Measurements from ENCODE around the gene CMTM2.

Gene CMTM2

GRCh38 chr16:66543541-66543940, 35.7 kb upstream of the CMTM2 start:
- no peak for DNase-seq

GRCh38 chr16:66544016-66544757, 35.1 kb upstream of the CMTM2 start:
- Histone ChIP-seq H3K4me3 (ENCODE audit: insufficient read depth, low read depth, low read length, poor library complexity, severe bottlenecking) (no peak overlapping the region), H3K4me1 (ENCODE audit: control insufficient read depth, insufficient read depth, low read length, poor library complexity, severe bottlenecking) (peaks cover 10% of the 10 kb centered on the region), H3K27me3 (replicated peaks; ENCODE audit: control insufficient read depth, insufficient read depth, low read length, poor library complexity, severe bottlenecking) (no peaks in the 10 kb centered on the region), H3K36me3 (ENCODE audit: control insufficient read depth, insufficient read depth, low read length) (no peaks in the 10 kb centered on the region), H3K27ac (ENCODE audit: insufficient read depth, low read length, poor library complexity, severe bottlenecking) (no peak overlapping the region), H3K9me3 (ENCODE audit: control insufficient read depth, low read length) (no peaks in the 10 kb centered on the region)
- no peak for DNase-seq

More at GRCh38 chr16:66543541-66543940, 35.7 kb upstream of the CMTM2 start:
- Histone ChIP-seq H3K27ac (ENCODE audit: insufficient read depth, low read length, poor library complexity, severe bottlenecking) (no peak overlapping the region), H3K27me3 (replicated peaks; ENCODE audit: control insufficient read depth, insufficient read depth, low read length, poor library complexity, severe bottlenecking) (no peaks in the 10 kb centered on the region), H3K9me3 (ENCODE audit: control insufficient read depth, low read length) (no peaks in the 10 kb centered on the region), H3K36me3 (ENCODE audit: control insufficient read depth, insufficient read depth, low read length) (no peaks in the 10 kb centered on the region), H3K4me1 (ENCODE audit: control insufficient read depth, insufficient read depth, low read length, poor library complexity, severe bottlenecking) (peaks cover 4% of the 10 kb centered on the region), H3K4me3 (ENCODE audit: insufficient read depth, low read depth, low read length, poor library complexity, severe bottlenecking) (no peak overlapping the region)

GRCh38 chr16:66547101-66547989, 31.9 kb upstream of the CMTM2 start:
- no peaks in the 10 kb centered on the region for H3K36me3 ChIP-seq (ENCODE audit: control insufficient read depth, insufficient read depth, low read length)
- peaks cover 30% of the 10 kb centered on the region for H3K4me1 ChIP-seq (ENCODE audit: control insufficient read depth, insufficient read depth, low read length, poor library complexity, severe bottlenecking)
- H3K27ac ChIP-seq (ENCODE audit: insufficient read depth, low read length, poor library complexity, severe bottlenecking), result no peak overlapping the region
- H3K4me3 ChIP-seq (ENCODE audit: insufficient read depth, low read depth, low read length, poor library complexity, severe bottlenecking), result no peak overlapping the region
- no peaks in the 10 kb centered on the region for H3K9me3 ChIP-seq (ENCODE audit: control insufficient read depth, low read length)
- H3K27me3 ChIP-seq (replicated peaks; ENCODE audit: control insufficient read depth, insufficient read depth, low read length, poor library complexity, severe bottlenecking), result no peaks in the 10 kb centered on the region
- no peak for DNase-seq

- Histone ChIP-seq H3K4me3 (ENCODE audit: insufficient read depth, low read depth, low read length, poor library complexity, severe bottlenecking) (no peak overlapping the region), H3K9me3 (ENCODE audit: control insufficient read depth, low read length) (no peaks in the 10 kb centered on the region), H3K36me3 (ENCODE audit: control insufficient read depth, insufficient read depth, low read length) (no peaks in the 10 kb centered on the region), H3K4me1 (ENCODE audit: control insufficient read depth, insufficient read depth, low read length, poor library complexity, severe bottlenecking) (peaks cover 30% of the 10 kb centered on the region), H3K27me3 (replicated peaks; ENCODE audit: control insufficient read depth, insufficient read depth, low read length, poor library complexity, severe bottlenecking) (no peaks in the 10 kb centered on the region), H3K27ac (ENCODE audit: insufficient read depth, low read length, poor library complexity, severe bottlenecking) (peak overlapping the region; percentile 14)
- DNase-seq, result no peak
Observed at GRCh38 chr16:66548068-66548467, 31.2 kb upstream of the CMTM2 start.

- peak overlapping the region; percentile 85 for H3K27ac ChIP-seq (ENCODE audit: insufficient read depth, low read length, poor library complexity, severe bottlenecking)
- no peaks in the 10 kb centered on the region for H3K9me3 ChIP-seq (ENCODE audit: control insufficient read depth, low read length)
- peak overlapping the region; percentile 60 for H3K4me3 ChIP-seq (ENCODE audit: insufficient read depth, low read depth, low read length, poor library complexity, severe bottlenecking)
- no peaks in the 10 kb centered on the region for H3K27me3 ChIP-seq (replicated peaks; ENCODE audit: control insufficient read depth, insufficient read depth, low read length, poor library complexity, severe bottlenecking)
- DNase-seq, result no peak
- H3K36me3 ChIP-seq (ENCODE audit: control insufficient read depth, insufficient read depth, low read length), result no peaks in the 10 kb centered on the region
- peaks cover 38% of the 10 kb centered on the region for H3K4me1 ChIP-seq (ENCODE audit: control insufficient read depth, insufficient read depth, low read length, poor library complexity, severe bottlenecking)
Observed at GRCh38 chr16:66548868-66549267, 30.4 kb upstream of the CMTM2 start.

- Histone ChIP-seq H3K9me3 (ENCODE audit: control insufficient read depth, low read length) (no peaks in the 10 kb centered on the region), H3K4me3 (ENCODE audit: insufficient read depth, low read depth, low read length, poor library complexity, severe bottlenecking) (peak within 1 kb of the TSS; percentile 60), H3K4me1 (ENCODE audit: control insufficient read depth, insufficient read depth, low read length, poor library complexity, severe bottlenecking) (peaks cover 40% of the 10 kb centered on the region), H3K27me3 (replicated peaks; ENCODE audit: control insufficient read depth, insufficient read depth, low read length, poor library complexity, severe bottlenecking) (no peaks in the 10 kb centered on the region), H3K27ac (ENCODE audit: insufficient read depth, low read length, poor library complexity, severe bottlenecking) (peak within 1 kb of the TSS; percentile 85), H3K36me3 (ENCODE audit: control insufficient read depth, insufficient read depth, low read length) (no peaks in the 10 kb centered on the region)
- DNase-seq, result peak; percentile 23 to 49 (median 40)
Observed at GRCh38 chr16:66549284-66550131, 29.8 kb upstream of the CMTM2 start, which contains the start of gene TK2. TSS of gene TK2 (minus strand) at chr16:66550122. CDS start at chr16:66550061, 61 bp downstream.

GRCh38 chr16:66551348-66551759, 27.9 kb upstream of the CMTM2 start:
- peak overlapping the region; percentile 86 for H3K27ac ChIP-seq (ENCODE audit: insufficient read depth, low read length, poor library complexity, severe bottlenecking)
- peak overlapping the region; percentile 84 for H3K4me3 ChIP-seq (ENCODE audit: insufficient read depth, low read depth, low read length, poor library complexity, severe bottlenecking)
- H3K4me1 ChIP-seq (ENCODE audit: control insufficient read depth, insufficient read depth, low read length, poor library complexity, severe bottlenecking), result peaks cover 56% of the 10 kb centered on the region

GRCh38 chr16:66551788-66552285, 27.4 kb upstream of the CMTM2 start:
- Histone ChIP-seq H3K4me1 (ENCODE audit: control insufficient read depth, insufficient read depth, low read length, poor library complexity, severe bottlenecking) (peaks cover 56% of the 10 kb centered on the region), H3K27me3 (replicated peaks; ENCODE audit: control insufficient read depth, insufficient read depth, low read length, poor library complexity, severe bottlenecking) (no peaks in the 10 kb centered on the region), H3K4me3 (ENCODE audit: insufficient read depth, low read depth, low read length, poor library complexity, severe bottlenecking) (peak overlapping the region; percentile 84), H3K9me3 (ENCODE audit: control insufficient read depth, low read length) (no peaks in the 10 kb centered on the region), H3K27ac (ENCODE audit: insufficient read depth, low read length, poor library complexity, severe bottlenecking) (peak overlapping the region; percentile 86), H3K36me3 (ENCODE audit: control insufficient read depth, insufficient read depth, low read length) (no peaks in the 10 kb centered on the region)
- peak in 1 of 3 donors; percentile 3 for DNase-seq

More at GRCh38 chr16:66551348-66551759, 27.9 kb upstream of the CMTM2 start:
- peak; percentile 38 to 57 (median 44) for DNase-seq
- H3K36me3 ChIP-seq (ENCODE audit: control insufficient read depth, insufficient read depth, low read length), result no peaks in the 10 kb centered on the region
- H3K27me3 ChIP-seq (replicated peaks; ENCODE audit: control insufficient read depth, insufficient read depth, low read length, poor library complexity, severe bottlenecking), result no peaks in the 10 kb centered on the region
- H3K9me3 ChIP-seq (ENCODE audit: control insufficient read depth, low read length), result no peaks in the 10 kb centered on the region
